A673 (cell line): ENCODE data around the gene ARPP21. TPM values are rescaled to one million over a fixed set of nuclear protein-coding genes. Genes with fewer than 3 reads are reported as not detected.

ENCODE experiments used
- BruUV-seq: library from RNA; stranded (reverse); fragments of 400-500 nt; replicated peaks from 2 replicates; lab custom pipeline; 2021; lab: Mats Ljungman, UMichigan
- CTCF ChIA-PET: fragments of 300-600 bp; sonication (Branson Sonifier 250); formaldehyde crosslinking; loops from one replicate; lab custom pipeline; 2022; ENCODE audit warnings: antibody characterized with exemption; lab: Charles Lee
- POLR2A ChIA-PET: fragments of 300-600 bp; sonication (Branson Sonifier 250); formaldehyde crosslinking; loops from one replicate; lab custom pipeline; 2022; ENCODE audit warnings: antibody characterized with exemption; ENCODE audit not compliant: low non-redundant PET; lab: Charles Lee
- DNase-seq: peaks from one replicate; pipeline ENCODE4 v3.0.0-alpha.2; 2015; ENCODE audit warnings: low spot score
- H3K27ac ChIP-seq: fragments of 200-600 bp; sonication (generic); 2 replicates; pipeline ENCODE4 v1.5.1; 2016; ENCODE audit warnings: mixed run types, low read depth, mild to moderate bottlenecking, mixed read lengths, antibody characterized with exemption, low read length; ENCODE audit not compliant: poor library complexity, severe bottlenecking
- H3K27me3 ChIP-seq: fragments of 200-600 bp; sonication (generic); replicated peaks from 2 replicates; pipeline ENCODE4 v1.6.1; 2017; ENCODE audit warnings: mixed run types, low read depth, mild to moderate bottlenecking, mixed read lengths, antibody characterized with exemption, low read length; ENCODE audit not compliant: insufficient read depth, poor library complexity
- H3K36me3 ChIP-seq: fragments of 200-600 bp; sonication (generic); 2 replicates; pipeline ENCODE4 v1.6.1; 2016; ENCODE audit warnings: mixed run types, mild to moderate bottlenecking, mixed read lengths, antibody characterized with exemption, low read length; ENCODE audit not compliant: insufficient read depth, poor library complexity, severe bottlenecking
- H3K4me1 ChIP-seq: fragments of 200-600 bp; sonication (generic); 2 replicates; pipeline ENCODE4 v1.6.1; 2017; ENCODE audit warnings: mixed run types, mild to moderate bottlenecking, mixed read lengths, antibody characterized with exemption, low read length; ENCODE audit not compliant: insufficient read depth, poor library complexity, severe bottlenecking
- H3K4me3 ChIP-seq: fragments of 200-600 bp; sonication (generic); 2 replicates; pipeline ENCODE4 v1.5.1; 2016; ENCODE audit warnings: low read depth, mixed run types, mild to moderate bottlenecking, mixed read lengths, low read length; ENCODE audit not compliant: poor library complexity, severe bottlenecking
- H3K9me3 ChIP-seq: fragments of 200-600 bp; sonication (generic); 2 replicates; pipeline ENCODE4 v1.6.1; 2016; ENCODE audit warnings: mixed run types, low read depth, mild to moderate bottlenecking, mixed read lengths, antibody characterized with exemption, low read length; ENCODE audit not compliant: poor library complexity, severe bottlenecking
- EZH2 ChIP-seq: fragments of 200-600 bp; sonication (generic); IDR thresholded peaks from 2 replicates; pipeline ENCODE4 v1.6.1; 2017; ENCODE audit warnings: borderline replicate concordance, low read depth, mild to moderate bottlenecking, mixed read lengths, antibody characterized with exemption, low read length; ENCODE audit not compliant: poor library complexity, severe bottlenecking
- intact Hi-C: fragments of 100-400 bp; cut with micrococcal nuclease; formaldehyde crosslinking; loops from one replicate; pipeline ENCODE4 v1.10.0; 2022; ENCODE audit not compliant: unreplicated experiment
- total RNA-seq: library from RNA; stranded (reverse); gene quantifications from 2 replicates; pipeline ENCODE4 v1.2.3, GENCODE V29; 2021
- TF ChIP-seq, protein P1 (sequence below): fragments of 300-800, 200-600 bp; sonication (generic); conservative IDR thresholded peaks from 2 replicates; pipeline ENCODE4 v1.5.1; 2017; ENCODE audit warnings: low read depth, mild to moderate bottlenecking, antibody characterized with exemption, low read length, moderate library complexity, mixed read lengths

Gene ARPP21
- total RNA-seq, 1 experiment from 2014 or later: not detected

DNA sequence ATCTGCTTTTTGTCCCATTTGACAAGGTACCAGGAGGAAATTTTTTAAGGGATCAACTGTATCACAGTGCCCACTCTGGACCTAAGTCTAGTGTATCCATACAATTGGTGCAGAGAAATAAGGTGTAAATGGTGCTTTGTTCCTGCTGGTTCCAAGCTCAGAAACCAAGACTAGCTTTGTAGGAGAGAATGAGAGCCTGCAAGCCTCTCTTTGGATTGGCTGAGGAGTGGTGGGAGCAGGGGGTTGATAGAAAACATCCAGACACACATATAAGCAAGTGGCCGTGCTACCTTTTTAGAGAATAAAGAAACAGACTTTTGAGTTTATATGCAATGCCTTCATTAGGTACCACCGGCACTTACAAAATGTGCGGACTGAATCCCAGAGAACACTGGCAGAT lies 45.8 kb downstream of the ARPP21 start:
- CTCF ChIA-PET: no interaction called here
- TF ChIP-seq EZH2: no peak
- TF ChIP-seq, protein P1, sequence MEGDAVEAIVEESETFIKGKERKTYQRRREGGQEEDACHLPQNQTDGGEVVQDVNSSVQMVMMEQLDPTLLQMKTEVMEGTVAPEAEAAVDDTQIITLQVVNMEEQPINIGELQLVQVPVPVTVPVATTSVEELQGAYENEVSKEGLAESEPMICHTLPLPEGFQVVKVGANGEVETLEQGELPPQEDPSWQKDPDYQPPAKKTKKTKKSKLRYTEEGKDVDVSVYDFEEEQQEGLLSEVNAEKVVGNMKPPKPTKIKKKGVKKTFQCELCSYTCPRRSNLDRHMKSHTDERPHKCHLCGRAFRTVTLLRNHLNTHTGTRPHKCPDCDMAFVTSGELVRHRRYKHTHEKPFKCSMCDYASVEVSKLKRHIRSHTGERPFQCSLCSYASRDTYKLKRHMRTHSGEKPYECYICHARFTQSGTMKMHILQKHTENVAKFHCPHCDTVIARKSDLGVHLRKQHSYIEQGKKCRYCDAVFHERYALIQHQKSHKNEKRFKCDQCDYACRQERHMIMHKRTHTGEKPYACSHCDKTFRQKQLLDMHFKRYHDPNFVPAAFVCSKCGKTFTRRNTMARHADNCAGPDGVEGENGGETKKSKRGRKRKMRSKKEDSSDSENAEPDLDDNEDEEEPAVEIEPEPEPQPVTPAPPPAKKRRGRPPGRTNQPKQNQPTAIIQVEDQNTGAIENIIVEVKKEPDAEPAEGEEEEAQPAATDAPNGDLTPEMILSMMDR: no peak

DNA sequence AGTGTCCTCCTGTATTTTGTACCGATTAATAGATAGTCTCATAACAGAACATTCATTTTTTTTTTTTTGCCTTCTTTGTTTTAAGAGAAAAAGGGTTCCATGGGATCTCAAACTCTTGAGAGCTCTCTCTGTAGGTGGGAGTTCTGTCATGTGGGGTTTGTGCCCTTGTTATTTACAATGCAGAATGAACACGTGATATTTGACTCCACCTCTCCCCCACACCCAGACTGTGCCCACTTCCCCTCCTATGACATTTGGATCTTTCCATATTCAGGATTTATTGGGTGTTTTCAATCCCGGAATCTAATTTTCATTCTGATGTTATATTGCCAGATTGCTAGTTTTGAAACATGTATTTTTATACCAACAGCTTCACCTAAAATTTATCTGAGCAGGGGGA lies 49.5 kb downstream of the ARPP21 start:
- ChIA-PET POLR2A (no interaction called here), CTCF (no interaction called here)
- no peaks in the 10 kb centered on the region for H3K36me3 ChIP-seq
- DNase-seq: no peak
- intact Hi-C loops: no loop called here
- no peak overlapping the region for H3K4me3 ChIP-seq
- H3K27ac ChIP-seq: no peak overlapping the region
- no peaks in the 10 kb centered on the region for H3K27me3 ChIP-seq
- no TSS peak for BruUV-seq
- TF ChIP-seq, protein P1: no peak
- TF ChIP-seq EZH2: no peak
- no peaks in the 10 kb centered on the region for H3K4me1 ChIP-seq
- H3K9me3 ChIP-seq: no peaks in the 10 kb centered on the region

More for the DNA sequence above, 45.8 kb downstream of the ARPP21 start:
- Histone ChIP-seq H3K4me3 (no peak overlapping the region), H3K9me3 (no peaks in the 10 kb centered on the region), H3K27me3 (no peaks in the 10 kb centered on the region), H3K36me3 (no peaks in the 10 kb centered on the region), H3K4me1 (peaks cover 11% of the 10 kb centered on the region), H3K27ac (no peak overlapping the region)
- POLR2A ChIA-PET: no interaction called here
- intact Hi-C loops: no loop called here
- BruUV-seq: no TSS peak
- DNase-seq: no peak

DNA sequence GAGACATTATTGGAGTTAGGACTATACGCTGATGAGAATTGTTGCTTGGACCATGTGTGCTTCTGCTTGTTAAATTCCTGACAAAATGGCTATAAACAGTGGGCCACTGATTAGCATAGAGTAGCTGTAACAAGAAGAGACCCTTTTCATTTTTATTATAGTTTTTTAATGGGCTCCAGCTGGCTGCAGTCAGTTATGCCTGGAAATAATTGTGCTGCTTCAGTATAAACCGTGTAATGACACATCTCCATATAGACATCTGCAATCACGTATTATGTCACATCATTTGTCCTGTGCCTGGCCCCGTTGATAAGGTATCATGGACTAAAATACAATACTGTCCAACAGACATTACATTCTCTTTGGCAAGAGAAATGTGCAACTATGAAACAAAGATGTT lies 50.9 kb downstream of the ARPP21 start:
- Histone ChIP-seq H3K4me1 (no peaks in the 10 kb centered on the region), H3K9me3 (no peaks in the 10 kb centered on the region), H3K27ac (no peak overlapping the region), H3K27me3 (no peaks in the 10 kb centered on the region), H3K36me3 (no peaks in the 10 kb centered on the region), H3K4me3 (no peak overlapping the region)
- POLR2A ChIA-PET: no interaction called here
- TF ChIP-seq EZH2: no peak
- TF ChIP-seq, protein P1: no peak
- no peak for DNase-seq
- no TSS peak for BruUV-seq
- CTCF ChIA-PET: no interaction called here
- intact Hi-C loops: no loop called here
